EL (cell line): ENCODE measurements around the gene RAD51D.
A peak's percentile ranks its signal among the peaks of the same experiment; 100 is the strongest.

ENCODE experiments used
- DNase-seq: peaks from one replicate; pipeline ENCODE4 v3.0.0-alpha.2; 2016

Gene RAD51D

DNA sequence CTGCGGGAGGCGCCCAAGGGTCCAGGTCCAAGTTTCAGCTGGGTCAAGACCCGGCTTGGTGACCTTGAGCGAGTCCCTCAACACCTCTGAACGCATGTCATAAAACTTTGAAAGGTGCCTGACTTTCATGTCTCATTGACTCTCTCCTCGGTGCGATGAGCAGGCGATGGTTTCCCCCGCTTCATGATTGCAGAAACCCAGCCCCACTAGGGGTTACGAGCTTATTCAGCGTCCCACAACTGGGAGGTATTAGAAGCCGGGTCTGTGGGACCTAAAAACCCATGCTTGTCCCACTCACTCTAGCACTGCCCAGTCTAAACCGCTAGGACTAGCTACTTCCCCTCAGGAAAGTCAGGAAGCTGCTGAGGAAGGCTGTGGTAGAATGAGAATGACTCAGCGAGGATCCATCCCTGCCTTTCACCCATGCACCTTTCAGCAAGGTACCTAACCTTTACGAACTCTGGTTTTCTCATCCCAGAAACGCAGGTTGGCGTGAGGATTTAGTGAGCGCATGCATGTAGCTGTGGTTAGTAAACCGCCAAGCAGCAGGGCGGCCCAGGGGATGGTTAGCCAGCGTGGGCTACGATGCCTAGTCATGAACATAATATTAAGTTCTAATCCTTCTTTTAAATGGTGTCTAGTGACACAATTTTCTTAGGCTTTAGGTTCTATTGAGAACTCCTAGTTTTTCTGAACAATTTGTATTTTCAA, 29.9 kb downstream of the RAD51D start:
- DNase-seq, result peak; percentile 65

DNA sequence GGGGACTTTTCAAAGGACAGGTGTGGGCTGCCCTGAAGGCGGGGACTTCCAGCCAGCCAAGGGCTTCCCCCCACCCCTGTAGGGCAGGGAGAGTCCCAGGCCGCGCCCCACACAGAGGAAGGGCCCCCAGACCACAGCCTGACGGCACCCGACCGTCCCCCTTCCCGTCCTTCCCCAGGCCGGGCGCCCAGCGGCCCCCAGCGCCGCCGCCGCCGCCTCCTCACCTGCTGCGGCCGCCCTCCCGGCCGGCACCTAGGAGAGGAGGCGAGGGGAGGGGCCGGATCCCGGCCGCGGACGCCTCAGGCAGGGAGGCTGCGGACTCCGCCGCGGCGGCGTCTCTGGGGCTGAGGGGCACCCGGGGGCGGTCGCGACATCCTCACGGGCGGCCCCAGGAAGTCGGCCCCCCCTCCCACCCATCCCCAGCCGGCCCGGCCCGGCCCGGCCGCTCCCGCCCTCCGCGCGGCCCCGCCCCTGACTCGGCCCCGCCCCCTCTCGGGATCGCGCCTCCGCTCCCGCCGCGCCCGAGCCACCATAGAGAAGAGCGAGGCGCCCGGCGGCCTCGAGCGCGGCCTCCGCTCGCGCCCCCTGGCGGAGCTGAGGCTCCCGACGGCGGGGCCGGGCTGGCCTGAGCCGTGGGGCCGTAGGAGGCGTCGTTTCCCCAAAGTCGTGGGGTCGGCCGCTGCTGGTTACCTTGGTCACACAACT, 30.6 kb downstream of the RAD51D start:
- peak; percentile 87 for DNase-seq

DNA sequence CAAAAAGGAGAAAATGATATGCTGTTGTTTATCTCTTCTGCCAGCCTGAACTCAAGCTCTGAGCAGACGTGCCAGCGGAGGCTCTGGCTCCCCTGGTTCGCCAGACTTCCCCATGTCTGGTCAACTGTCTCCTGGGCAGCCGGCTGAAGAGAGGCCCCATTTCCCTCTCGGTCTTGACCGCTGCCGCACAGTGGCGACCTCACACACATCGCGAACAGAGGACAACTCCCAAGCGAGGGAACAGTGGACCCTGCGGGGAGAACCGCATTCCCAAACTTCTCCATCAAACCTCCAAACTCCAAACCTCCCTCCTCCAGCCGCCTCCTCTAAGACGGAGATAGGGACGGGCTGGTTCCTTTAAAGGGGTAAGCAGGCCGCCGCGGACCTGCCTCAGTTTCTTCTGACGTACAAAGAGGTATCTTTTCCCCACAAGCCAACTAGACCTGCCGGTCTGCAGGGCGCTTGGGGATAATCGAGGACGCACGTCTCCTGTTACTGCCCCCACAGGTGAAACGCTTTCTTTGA, 31.2 kb downstream of the RAD51D start:
- peak; percentile 65 for DNase-seq

DNA sequence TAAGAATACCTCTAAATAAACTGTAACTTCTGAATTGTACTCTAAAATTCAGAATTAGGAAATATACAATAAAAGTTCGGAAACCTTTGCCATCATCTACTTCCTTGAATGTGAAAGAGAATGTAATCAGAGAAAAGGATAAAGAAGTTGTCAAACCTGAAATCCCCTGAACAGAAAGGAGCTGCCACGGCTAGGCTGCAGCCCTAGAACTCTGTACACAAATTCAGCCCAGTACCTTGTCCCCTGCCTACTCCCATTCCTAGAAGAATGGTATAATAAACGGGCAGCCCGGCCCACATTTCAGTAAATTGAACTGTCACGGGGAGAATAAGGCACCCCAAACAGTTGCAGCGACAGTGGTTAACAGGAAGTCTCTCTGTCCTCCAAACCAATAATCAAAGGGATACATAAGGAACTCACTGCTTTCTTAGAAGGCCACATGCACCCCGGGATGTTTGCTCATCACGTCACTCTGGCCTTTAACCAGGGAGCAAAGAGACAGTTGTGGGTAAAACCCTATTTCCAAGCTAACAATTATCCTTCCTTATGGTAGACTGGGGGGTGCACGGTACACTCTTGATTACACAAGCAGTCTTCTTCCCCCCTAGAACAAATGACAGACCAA, 31.8 kb downstream of the RAD51D start:
- peak; percentile 54 for DNase-seq

DNA sequence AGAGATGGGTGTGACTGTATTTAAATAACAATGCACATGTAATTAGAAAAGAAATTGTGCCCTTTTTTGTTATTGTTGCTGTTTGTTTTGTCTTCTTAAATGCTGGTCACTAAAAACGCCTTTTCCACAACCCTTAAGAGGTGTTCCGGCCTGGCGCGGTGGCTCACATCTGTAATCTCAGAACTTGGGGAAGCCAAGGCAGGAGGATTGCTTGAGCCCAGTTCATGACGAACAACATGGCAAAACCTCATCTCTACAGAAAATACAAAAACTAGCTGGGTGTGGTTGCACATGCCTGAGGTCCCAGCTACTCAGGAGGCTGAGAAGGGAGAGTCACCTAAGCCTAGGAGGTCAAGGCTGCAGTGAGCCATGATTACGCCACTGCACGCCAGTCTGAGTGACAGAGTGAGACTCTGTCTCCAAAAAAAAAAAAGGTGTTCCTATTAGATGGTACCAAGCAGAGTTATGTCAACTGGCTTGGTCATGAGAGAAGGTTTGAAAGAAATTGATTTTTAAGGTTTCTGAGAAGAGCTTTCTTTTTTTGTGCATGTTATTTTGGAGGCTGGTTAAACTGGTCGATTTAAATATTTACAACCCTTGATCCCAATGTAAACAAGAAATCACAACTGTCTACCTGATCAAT, 32.6 kb downstream of the RAD51D start:
- DNase-seq, result no peak

DNA sequence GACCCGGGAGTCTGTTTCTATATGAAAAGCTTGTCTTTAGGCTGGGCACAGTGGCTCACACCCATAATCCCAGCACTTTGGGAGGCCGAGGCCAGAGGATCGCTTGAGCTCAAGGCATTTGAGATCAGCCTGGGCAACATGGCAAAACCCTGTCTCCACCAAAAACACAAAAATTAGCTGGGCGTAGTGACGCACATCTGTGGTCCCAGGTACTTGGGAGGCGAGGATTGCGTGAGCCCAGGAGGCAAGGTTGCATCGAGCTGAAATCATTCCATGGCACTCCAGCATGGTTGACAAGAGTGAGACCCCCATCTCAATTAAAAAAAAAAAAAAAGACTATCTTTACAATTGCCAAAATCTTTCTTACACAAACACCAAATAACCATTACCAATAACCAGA, 33.5 kb downstream of the RAD51D start:
- no peak for DNase-seq

DNA sequence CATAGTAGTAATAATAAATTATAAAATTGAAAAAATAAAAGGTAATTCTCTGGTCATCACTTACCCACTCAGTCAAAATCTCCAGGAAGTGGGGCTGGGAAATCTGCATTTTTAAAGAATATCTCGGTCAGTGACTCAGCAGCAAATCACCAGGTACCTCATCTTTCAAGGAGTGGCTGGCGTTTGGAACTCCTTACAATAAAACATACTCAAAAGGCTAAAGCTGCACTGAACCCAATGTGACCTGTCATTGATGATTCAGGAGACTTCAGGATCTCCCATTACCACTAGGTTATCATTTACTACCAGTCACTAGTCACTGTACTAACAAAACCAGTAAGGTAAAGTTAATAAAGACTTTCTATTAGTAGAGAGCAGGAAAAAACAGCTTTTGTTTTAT, 34.7 kb downstream of the RAD51D start:
- DNase-seq, result peak; percentile 76

DNA sequence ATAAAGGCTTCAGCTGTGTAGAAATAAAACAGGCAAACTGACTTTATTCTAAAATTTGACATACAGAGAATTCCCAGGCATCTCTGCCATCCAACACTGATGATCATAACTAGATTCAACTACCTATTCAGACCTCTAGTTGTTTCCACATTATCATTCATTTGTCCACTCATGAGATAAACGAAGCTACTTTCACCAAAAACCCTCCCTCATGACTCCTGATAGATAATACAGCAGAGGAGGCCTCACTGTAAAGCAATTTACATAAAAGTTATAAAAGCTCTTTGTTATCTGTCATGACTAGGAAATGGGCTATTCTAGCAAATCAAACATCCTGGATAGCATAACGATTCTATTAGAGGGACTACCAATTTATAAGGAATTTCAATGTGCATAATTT, 36.6 kb downstream of the RAD51D start:
- DNase-seq, result no peak

DNA sequence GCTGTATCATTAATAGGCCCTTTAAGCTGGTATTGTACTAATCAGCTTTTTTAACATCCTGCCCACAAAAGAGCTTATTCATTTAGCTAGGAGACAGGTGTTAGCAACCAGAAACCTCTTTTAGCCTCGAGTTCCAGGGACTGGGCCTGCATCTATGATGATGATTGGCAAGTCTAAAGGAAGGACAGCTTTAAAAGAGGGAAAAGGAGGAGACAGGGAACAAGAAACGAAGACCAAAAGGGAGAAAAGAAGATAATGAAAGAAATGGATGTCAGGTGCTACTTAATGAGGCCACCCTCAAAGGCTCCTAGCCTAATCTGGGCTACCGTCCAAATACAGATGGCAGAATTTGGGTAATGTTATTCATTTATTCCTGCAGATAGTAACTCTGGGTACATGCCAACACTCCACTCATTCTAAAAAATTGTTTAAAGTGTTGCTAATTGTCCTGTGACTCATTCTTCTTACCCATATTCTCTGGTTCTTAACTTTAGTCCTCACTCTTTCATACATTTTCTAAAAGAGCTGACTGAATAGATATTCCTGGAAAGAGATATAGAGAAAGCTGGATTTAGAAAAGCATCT, 37.5 kb downstream of the RAD51D start:
- peak; percentile 96 for DNase-seq

DNA sequence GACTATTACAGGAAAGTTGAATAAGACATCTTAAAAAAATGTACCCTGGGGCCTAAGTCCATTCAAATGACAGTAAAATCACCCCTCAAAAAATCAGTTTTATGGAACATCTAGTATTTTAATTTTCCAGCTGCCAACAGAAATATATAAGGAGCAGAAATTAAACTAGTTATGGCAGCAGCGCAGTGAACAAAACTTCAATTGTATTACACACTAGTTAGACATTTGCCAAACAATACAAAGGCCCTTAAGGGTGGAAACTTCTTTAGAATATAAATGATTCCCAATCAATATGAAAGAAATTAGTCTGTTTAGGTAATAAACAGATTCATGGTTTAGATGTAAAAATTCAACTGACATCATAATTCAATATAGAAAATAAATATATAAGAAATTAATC, 38.0 kb downstream of the RAD51D start:
- no peak for DNase-seq

DNA sequence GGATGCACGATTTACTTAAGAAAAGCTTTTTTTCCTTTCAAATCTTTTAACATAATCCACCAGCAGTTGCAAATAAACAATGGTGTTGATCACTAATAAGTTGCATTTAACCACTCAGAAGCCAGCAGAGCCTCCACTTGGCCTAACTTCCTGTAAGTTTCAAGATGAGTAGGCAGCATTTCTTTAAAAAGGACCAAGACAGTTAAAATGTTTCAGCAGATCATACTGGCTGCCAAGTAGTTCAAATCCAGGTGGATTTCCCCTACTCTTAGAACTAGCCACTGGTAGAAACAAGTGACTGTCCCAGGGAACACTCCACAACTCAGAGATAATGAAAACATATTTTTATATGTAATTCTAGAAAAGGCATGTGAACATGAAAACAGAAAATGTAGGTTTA, 39.1 kb downstream of the RAD51D start:
- no peak for DNase-seq

DNA sequence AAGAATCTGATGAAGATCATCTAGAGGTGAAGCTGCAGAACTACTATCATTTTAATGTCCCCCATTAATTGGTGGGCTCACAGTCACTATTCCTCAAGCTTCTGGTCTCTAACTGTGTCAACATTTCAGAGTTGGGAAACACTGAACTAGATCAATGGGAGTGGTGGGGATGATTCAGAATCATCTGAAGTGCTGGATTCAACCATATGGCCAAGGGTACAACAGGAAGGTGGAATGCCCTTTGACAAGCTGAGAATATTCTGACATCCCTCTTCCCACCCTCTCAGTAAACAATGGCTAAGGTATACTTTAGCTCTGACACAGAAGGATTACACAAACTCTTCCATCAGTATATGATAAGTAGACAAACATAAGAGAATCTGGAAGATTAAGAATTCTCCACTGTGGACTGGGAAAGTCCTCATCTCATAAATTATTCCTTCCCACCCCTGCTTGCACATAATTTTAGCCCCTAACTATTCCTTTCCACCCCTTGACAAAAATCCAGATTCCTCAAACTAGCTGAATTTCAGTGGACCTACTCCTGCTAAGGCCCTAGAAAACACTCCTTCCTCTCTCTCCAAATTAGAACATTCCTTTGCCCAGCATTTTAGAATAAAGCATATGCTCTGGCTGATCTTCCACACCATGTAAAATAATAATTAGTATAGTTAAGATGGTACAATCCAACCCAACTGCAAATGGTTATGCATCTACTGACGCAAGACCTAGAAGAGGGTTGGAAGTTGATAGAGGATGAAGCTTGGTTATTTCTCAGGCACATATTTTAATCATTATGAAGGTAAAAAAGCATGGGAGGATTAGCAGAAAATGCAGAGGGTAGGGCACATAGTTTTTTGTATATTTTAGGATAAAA, 39.9 kb downstream of the RAD51D start:
- DNase-seq, result peak; percentile 14

DNA sequence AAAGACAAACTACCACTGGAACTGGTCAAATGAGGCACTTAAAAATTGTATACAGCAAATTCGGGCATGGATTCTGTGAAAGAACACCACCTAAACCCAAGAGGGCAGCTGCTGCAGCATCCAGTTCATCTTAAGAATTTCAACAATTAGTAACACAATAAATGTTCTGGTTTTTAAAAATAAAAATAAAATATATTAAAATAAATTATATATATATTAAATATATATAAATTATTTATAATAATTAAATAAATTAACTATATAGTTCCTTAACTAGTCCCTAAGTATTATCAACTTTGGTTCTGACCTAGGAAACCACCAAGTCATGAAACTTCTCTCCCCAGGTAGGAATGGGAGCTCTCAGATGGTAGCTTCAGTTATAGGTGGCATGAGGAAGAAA, 42.8 kb downstream of the RAD51D start:
- no peak for DNase-seq

DNA sequence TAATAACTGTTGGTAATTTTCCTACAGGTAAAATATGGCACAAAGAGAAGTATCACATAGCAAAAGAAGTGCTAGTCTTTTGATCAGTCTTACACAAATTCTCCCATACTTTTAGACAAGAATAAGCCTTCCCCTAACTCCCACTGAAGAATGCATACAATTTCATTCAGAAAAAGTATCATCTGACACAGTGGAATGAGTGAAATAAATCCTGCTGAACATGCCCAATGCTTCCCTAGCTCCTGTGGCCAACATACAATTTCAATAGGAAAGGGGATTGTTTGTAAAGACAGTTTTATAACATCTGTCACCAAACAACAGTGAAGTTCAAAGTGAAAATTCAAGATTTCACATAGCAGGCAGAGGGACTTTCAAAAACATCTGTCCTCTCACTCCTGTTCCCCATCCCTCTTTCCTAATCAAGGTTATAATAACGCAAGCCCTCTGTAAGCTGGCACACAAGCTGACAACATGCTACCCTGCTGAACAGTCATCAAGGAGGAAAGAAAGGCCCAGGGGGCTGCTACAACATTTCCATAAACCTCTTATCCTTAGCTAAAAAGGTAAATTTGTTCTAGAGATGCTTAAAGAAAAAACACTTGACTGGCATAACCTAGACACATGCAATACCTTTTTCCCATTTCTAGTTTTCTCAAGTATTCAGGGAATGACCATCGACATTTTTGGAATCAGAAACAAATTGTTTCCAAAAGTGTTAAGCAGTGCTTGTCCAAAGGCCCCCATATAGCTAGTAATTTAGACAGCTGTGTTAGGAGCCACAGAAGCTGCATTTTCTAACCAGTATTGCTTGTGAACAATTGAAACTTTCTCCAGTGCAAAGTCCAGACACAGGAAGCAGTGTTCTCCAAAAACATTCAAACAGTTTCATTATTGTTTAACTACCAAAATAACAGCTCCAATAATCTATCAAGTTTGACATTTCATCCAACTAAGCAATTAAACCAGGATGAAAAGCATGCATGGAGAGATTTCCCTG, 44.7 kb downstream of the RAD51D start:
- DNase-seq, result no peak

DNA sequence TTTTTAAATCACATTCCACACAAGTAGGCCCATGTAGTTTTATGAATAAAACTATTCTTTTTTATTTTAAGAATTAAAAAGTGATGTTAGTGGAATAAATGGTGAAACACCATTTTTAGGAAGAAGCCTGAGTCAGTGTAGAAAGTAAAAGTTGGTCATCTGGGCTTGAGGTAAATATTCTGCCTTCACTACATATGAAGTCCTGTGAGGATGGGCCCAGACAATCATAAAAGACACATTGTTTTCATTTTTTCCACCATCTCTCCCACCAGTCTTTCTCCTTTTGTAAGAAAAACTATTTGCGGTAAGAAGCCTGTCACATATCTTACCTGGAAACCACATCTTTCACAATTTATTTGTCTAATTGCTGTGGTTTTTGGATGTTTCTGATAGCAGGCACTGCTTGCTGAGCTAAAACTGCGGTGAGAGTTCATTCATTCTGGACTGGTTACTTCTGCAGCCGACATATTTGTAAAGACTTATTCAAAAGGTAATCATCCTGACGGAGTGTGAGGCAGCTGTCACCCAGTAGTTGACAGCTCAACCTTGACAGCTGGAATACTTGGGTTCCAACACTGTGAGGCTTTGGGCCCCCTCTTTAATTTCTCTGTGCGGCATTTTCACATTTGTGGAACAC, 45.6 kb downstream of the RAD51D start:
- no peak for DNase-seq

DNA sequence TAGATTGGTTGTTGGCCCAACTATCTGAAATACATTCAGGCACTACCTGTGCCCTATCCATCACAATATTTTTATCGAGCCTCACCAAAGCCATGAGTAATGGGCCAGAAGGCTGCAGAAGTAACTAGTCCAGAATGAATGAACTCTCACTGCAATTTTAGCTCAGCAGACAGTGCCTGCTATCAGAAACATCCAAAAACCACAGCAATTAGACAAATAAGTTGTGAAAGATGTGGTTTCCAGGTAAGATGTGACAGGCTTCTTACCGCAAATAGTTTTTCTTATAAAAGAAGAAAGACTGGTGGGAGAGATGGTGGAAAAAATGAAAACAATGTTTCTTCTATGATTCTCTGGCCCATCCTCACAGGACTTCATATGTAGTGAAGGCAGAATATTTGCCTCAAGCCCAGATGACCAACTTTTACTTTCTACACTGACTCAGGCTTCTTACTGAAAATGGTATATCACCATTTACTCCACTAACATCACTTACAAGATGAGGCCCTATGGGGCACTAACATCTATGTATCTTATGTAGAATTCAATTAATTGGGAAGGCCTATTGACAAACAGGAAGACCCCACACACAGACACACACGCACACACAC, 46.4 kb downstream of the RAD51D start:
- DNase-seq, result no peak

DNA sequence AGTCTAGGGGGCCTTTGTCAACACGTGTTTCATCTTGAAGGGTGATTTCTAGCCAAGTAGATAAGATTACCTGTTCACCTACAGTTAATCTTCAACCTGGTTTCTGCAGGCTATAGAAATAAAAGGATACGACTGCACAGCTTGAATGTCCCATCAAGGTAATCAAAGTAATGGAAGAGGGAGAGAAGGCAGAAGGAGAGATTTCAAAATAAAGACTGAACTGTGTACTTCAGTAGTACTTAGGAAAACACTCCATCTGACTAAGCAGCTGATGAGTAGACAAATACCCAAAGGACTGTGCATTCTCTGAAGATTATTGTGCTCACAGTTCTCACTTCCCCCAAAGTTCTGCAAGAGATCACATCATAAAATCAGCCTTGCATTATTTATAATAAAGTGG, 50.3 kb downstream of the RAD51D start:
- DNase-seq, result peak; percentile 25

DNA sequence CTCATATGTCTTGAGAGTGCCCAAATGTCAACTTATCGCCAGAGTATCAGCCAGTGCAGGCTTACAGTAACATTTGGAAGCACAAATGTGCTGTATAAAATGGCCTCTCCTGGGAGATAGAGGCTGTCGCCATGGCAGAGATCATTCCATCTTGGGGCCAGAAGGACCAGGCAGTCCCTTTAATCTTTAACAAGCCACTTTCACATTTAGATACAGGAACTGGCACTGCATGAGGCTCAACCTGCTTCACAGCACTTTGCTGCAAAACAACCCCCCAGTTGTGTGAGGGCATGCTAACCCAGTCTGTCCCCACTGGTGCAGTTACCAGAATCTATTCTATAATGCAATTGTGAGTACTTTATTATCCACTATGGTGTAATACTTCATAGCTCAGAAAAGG, 51.4 kb downstream of the RAD51D start:
- DNase-seq, result no peak

DNA sequence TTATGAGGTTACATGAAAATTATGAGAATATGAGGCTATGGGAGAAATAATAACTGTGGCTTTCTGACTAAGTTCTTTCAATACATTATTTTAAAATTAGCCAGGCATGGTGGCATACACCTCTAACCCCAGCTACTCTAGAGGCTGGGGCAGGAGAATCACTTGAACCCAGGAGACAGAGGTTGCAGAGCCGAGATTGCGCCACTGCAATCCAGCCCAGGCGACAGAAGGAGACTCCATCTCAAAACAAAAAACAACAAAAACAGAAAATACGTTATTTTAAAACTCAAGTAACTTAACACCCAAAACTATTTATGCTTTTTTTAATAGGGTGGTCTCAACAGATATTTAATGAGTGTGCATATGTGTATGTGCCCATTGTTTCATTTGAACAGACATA, 53.8 kb downstream of the RAD51D start:
- no peak for DNase-seq
